Stimulated activated CD4-positive, alpha-beta T cell treated with anti-CD3 and anti-CD28 coated beads, Interleukin-15, amount 100 ng/mL, for 24 hours (primary cell): Measurements from ENCODE around the gene CFAP92.

Source experiments
- DNase-seq: peaks from one replicate; pipeline ENCODE4 v3.0.0-alpha.2; 2020

Gene CFAP92

GRCh38 chr3:129023909-129024308 is 30.0 kb upstream of the CFAP92 start:
- no peak for DNase-seq

GRCh38 chr3:129023008-129023358 is 29.1 kb upstream of the CFAP92 start:
- no peak for DNase-seq

GRCh38 chr3:129022114-129023007 is 28.5 kb upstream of the CFAP92 start:
- DNase-seq: no peak

GRCh38 chr3:129021140-129021551 is 27.3 kb upstream of the CFAP92 start:
- DNase-seq: no peak

GRCh38 chr3:129020691-129021090 is 26.8 kb upstream of the CFAP92 start:
- DNase-seq: no peak

- no peak for DNase-seq
Observed at GRCh38 chr3:129019266-129019665, 25.4 kb upstream of the CFAP92 start.

- DNase-seq: no peak
Observed at GRCh38 chr3:129018751-129019150, 24.9 kb upstream of the CFAP92 start.

- no peak for DNase-seq
Observed at GRCh38 chr3:129018271-129018670, 24.4 kb upstream of the CFAP92 start.

- DNase-seq: no peak
Observed at GRCh38 chr3:129017484-129017899, 23.6 kb upstream of the CFAP92 start.

GRCh38 chr3:129016720-129017483 is 23.0 kb upstream of the CFAP92 start:
- DNase-seq: no peak

GRCh38 chr3:129016356-129016719 is 22.5 kb upstream of the CFAP92 start:
- DNase-seq: peak; percentile 67

GRCh38 chr3:129015388-129016105 is 21.7 kb upstream of the CFAP92 start:
- peak; percentile 55 for DNase-seq

- DNase-seq: no peak
Observed at GRCh38 chr3:129014793-129015345, 21.0 kb upstream of the CFAP92 start.

- no peak for DNase-seq
Observed at GRCh38 chr3:129014148-129014547, 20.3 kb upstream of the CFAP92 start.

- DNase-seq: no peak
Observed at GRCh38 chr3:129013491-129013891, 19.6 kb upstream of the CFAP92 start.

GRCh38 chr3:129010310-129010956 is 16.6 kb upstream of the CFAP92 start:
- DNase-seq: no peak

- DNase-seq: no peak
Observed at GRCh38 chr3:129009266-129009665, 15.4 kb upstream of the CFAP92 start.

- no peak for DNase-seq
Observed at GRCh38 chr3:129007792-129008191, 13.9 kb upstream of the CFAP92 start.

- no peak for DNase-seq
Observed at GRCh38 chr3:129006864-129007263, 13.0 kb upstream of the CFAP92 start.

GRCh38 chr3:129005526-129006303 is 11.8 kb upstream of the CFAP92 start:
- DNase-seq: no peak

GRCh38 chr3:129004639-129005295 is 10.9 kb upstream of the CFAP92 start:
- DNase-seq: no peak
